Cerebellar nuclear complex (tissue), 1 donor: ENCODE results near the gene NKD1.

Experiments
- DNase-seq, 2 experiments: peaks; one replicate each; lab custom pipeline; 2025; lab: John Stamatoyannopoulos, UW

Gene NKD1

GRCh38 chr16:50696126-50696525 is 147.9 kb downstream of the NKD1 start:
- no peak for DNase-seq

- DNase-seq, result no peak
These were observed 148.6 kb downstream of the NKD1 start for GRCh38 chr16:50696575-50697420.

- no peak for DNase-seq
These were observed 149.2 kb downstream of the NKD1 start for GRCh38 chr16:50697421-50697715.

GRCh38 chr16:50697881-50698767 is 149.9 kb downstream of the NKD1 start:
- DNase-seq, result no peak
